Esophagus muscularis mucosa (tissue), 4 donors: ENCODE measurements around the gene PPFIA3. TPM values are rescaled to one million over a fixed set of nuclear protein-coding genes. Genes with fewer than 3 reads are reported as not detected.
A peak's percentile ranks its signal among the peaks of the same experiment; 100 is the strongest.

ENCODE experiments used
- DNase-seq: peaks from one replicate; pipeline ENCODE4 v3.0.0-alpha.2; 2017; ENCODE audit errors: extremely low spot score
- H3K27ac ChIP-seq, 4 donors: fragments of 200-600 bp; sonication (generic); replicated peaks in 1 of 4; 1 replicate in 3 of 4; 2 replicates in 1 of 4; pipeline ENCODE4 v1.5.1; 2016 to 2019; ENCODE audit warnings: mild to moderate bottlenecking in 1 of 4
- H3K27me3 ChIP-seq, 4 donors: fragments of 200-600 bp; sonication (generic); one replicate each; pipeline versions ENCODE4 v1.5.1 to v1.6.0; 2016 to 2019
- H3K36me3 ChIP-seq, 4 donors: fragments of 200-600 bp; sonication (generic); one replicate each; pipeline ENCODE4 v1.5.1; 2016 to 2019
- H3K4me1 ChIP-seq, 4 donors: fragments of 200-600 bp; sonication (generic); one replicate each; pipeline ENCODE4 v1.5.1; 2016 to 2019
- H3K4me3 ChIP-seq, 4 donors: fragments of 200-600 bp; sonication (generic); 1 replicate in 2 of 4; 2 replicates in 2 of 4; pipeline ENCODE4 v1.5.1; 2016 to 2019; ENCODE audit warnings: mild to moderate bottlenecking in 4 of 4, moderate library complexity in 1 of 4
- H3K9me3 ChIP-seq, 4 donors: fragments of 200-600 bp; sonication (generic); 1 replicate in 3 of 4; 2 replicates in 1 of 4; pipeline ENCODE4 v1.5.1; 2016 to 2019
- EP300 ChIP-seq: sonication (generic); formaldehyde crosslinking; IDR thresholded peaks from one replicate; pipeline ENCODE4 v1.6.1; 2017; ENCODE audit warnings: antibody characterized with exemption
- POLR2A ChIP-seq: fragments of 450-650 bp; IDR thresholded peaks from one replicate; pipeline ENCODE4 v1.6.1; 2017; ENCODE audit warnings: antibody characterized with exemption, moderate library complexity, mild to moderate bottlenecking, low read depth
- POLR2AphosphoS5 ChIP-seq, 2 donors: sonication (generic); formaldehyde crosslinking; IDR thresholded peaks; one replicate each; pipeline ENCODE4 v1.6.1; 2017; ENCODE audit warnings: antibody characterized with exemption in 2 of 2
- WGBS: methylation state at CpG from one replicate; pipeline ENCODE4 v1.1.5; 2018; 5-methylcytosine and 5-hydroxymethylcytosine counted together
- intact Hi-C: fragments of 100-400 bp; cut with DNase I; formaldehyde crosslinking; loops from one replicate; pipeline ENCODE4 v1.15.1; 2023
- total RNA-seq, 4 donors: library from RNA; depleted of rRNA; stranded (reverse); fragments of >200 nt; gene quantifications; one replicate each; pipeline versions ENCODE4 v1.1.0 to v1.2.1, GENCODE V29; 2016
- TF ChIP-seq, protein P1 (sequence below), 3 experiments: fragments of 200-600 bp in 2 of 3; fragments of 450-650 bp in 1 of 3; sonication (generic) in 2 of 3; IDR thresholded peaks; one replicate each; pipeline ENCODE4 v1.5.1; 2017 to 2019; ENCODE audit warnings: antibody characterized with exemption in 3 of 3, mild to moderate bottlenecking in 2 of 3, moderate library complexity in 1 of 3

Gene PPFIA3
- total RNA-seq, 4 donors from 2014 or later: 3.3 to 8.4 (median 5.3) TPM

DNA sequence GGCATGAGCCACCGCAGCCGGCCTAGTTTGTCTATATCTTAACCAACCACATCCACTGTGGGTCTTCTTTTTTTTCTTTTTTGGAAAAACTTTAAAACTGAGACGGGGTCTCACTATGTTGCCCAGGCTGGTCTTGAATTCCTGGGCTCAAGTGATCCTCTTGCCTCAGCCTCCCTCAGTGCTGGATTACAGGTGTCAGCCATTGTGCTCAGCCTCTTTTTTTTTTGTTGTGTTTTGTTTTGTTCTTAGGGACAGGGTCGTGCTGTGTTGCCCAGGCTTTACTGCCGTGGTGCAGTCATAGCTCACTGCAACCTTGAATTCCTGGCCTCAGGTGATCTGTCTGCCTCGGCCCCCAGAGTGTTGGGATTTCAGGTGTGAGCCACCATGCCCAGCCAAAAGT, 26.7 kb upstream of the PPFIA3 start:
- DNase-seq: no peak
- no peak overlapping the region for H3K4me3 ChIP-seq
- TF ChIP-seq, protein P1, sequence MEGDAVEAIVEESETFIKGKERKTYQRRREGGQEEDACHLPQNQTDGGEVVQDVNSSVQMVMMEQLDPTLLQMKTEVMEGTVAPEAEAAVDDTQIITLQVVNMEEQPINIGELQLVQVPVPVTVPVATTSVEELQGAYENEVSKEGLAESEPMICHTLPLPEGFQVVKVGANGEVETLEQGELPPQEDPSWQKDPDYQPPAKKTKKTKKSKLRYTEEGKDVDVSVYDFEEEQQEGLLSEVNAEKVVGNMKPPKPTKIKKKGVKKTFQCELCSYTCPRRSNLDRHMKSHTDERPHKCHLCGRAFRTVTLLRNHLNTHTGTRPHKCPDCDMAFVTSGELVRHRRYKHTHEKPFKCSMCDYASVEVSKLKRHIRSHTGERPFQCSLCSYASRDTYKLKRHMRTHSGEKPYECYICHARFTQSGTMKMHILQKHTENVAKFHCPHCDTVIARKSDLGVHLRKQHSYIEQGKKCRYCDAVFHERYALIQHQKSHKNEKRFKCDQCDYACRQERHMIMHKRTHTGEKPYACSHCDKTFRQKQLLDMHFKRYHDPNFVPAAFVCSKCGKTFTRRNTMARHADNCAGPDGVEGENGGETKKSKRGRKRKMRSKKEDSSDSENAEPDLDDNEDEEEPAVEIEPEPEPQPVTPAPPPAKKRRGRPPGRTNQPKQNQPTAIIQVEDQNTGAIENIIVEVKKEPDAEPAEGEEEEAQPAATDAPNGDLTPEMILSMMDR (IDR thresholded peaks at IDR 0.05): no peak
- TF ChIP-seq POLR2A: no peak
- TF ChIP-seq POLR2AphosphoS5 (IDR thresholded peaks at IDR 0.05): no peak
- TF ChIP-seq EP300: no peak
- H3K27me3 ChIP-seq: no peaks in the 10 kb centered on the region
- intact Hi-C loops: no loop called here
- H3K4me1 ChIP-seq: peaks cover 16 to 41% (median 29%) of the 10 kb centered on the region in 4 donors
- H3K9me3 ChIP-seq: no peaks in the 10 kb centered on the region
- WGBS: 92% methylated on average over 6 of the region's 6 CpGs
- H3K36me3 ChIP-seq: peaks cover 65 to 99% (median 91%) of the 10 kb centered on the region in 4 donors
- H3K27ac ChIP-seq: no peak overlapping the region

DNA sequence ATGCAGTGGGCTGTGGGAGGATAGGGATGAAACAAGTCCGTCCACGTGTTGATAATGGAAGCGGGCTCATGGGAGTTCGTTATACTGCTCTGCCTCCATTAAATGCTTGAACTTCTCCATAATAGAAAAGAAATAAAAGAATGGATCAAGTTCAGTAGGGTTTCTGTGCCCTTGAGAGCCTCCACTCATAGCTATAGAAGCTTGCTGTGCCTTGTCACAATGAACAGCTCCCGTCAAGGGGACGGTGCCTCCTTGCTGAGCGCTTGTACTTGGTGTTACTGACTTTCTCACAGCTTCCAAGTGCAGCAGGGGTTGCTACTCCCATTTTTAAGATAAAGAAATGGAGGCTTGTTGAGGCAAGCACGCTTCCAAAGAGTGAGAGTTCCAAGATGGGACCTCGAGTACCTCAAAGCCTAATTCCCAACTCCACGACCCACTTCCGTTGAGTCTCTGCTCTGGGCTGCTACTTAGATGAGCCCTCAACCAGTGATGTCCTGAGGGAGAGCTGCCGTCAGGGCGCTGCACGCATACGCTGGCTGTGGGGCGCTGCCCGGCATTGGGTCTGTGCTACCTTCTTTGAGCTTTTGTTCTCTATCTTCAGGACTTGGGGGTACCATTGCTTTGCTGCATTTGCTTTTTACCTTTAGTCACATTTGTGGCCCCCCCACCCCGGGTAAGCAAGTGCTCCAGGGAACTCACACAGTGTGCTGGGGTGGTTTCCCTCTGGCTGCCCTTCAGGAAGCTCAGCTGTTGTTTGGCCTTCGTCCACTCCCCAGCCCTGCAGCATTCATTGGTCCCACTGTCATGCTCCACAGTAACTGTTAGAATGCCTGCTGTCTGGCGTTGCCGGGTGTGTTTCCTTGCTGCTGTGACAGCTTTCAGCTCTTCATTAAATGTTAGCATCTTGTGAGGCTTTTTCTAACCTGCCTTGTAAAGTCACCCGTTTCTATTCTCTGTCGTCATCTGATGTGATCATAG, 24.6 kb upstream of the PPFIA3 start:
- Histone ChIP-seq H3K4me1 (peaks cover 14 to 38% (median 29%) of the 10 kb centered on the region in 4 donors), H3K4me3 (no peak overlapping the region), H3K9me3 (no peaks in the 10 kb centered on the region), H3K36me3 (peaks cover 71 to 99% (median 97%) of the 10 kb centered on the region in 4 donors), H3K27ac (no peak overlapping the region), H3K27me3 (no peaks in the 10 kb centered on the region)
- no peak for DNase-seq
- 70% methylated on average over 23 of the region's 23 CpGs for WGBS
- intact Hi-C loops: loop anchor here (5.0 kb wide), 2 partner anchors 53 to 103 kb away; no protein-coding TSS in a partner anchor
- no peak for TF ChIP-seq EP300
- TF ChIP-seq POLR2A: no peak
- TF ChIP-seq, protein P1 (IDR thresholded peaks at IDR 0.05): no peak
- no peak for TF ChIP-seq POLR2AphosphoS5 (IDR thresholded peaks at IDR 0.05)

DNA sequence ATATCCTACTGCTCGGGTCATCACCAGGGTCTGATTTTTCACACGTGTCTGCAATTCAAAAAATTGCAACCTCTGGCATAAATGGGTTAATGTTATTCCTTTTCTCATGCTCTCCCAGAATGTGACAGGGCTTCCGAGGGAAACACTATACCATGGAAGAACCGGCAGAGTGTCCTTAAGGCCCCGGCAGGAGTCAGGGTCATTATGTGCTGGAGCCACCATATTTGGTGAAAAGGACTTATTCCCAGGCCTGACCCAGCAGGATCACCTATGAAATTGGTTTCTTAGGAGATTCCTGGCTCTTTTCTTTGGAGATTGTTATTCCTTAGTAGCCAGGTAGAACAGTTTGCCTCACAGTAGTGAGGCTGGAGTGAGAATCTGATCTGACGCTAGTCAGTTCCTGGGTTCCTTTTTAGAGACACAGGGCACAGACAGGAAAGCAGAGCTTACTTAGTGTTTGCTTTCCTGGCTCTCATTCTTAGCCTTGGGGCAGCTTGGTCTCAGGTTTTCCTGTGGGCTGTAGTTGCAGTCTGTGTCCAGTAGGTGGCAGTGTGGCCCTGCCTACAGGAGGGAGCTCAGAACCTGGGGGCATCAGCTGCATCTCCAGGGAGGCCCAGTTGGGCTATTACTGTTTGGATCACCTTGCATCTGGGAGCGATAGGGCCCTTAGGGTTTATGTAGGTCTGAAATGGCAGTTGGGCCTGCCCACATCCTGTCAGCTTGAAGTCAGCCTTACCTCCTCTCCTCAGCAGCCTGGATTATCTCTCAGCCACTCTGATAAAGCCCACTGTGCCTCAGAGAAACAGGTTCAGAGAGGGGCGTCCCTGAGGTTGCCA, 21.7 kb upstream of the PPFIA3 start:
- Histone ChIP-seq H3K27me3 (no peaks in the 10 kb centered on the region), H3K9me3 (no peaks in the 10 kb centered on the region), H3K27ac (peak overlapping the region in 1 of 4 donors; percentile 38), H3K4me3 (no peak overlapping the region), H3K4me1 (peaks cover 14 to 33% (median 29%) of the 10 kb centered on the region in 4 donors), H3K36me3 (peaks cover 65 to 99% (median 97%) of the 10 kb centered on the region in 4 donors)
- DNase-seq: no peak
- 46% methylated on average over 8 of the region's 8 CpGs for WGBS
- no peak for TF ChIP-seq EP300
- TF ChIP-seq POLR2AphosphoS5 (IDR thresholded peaks at IDR 0.05): peak in 1 of 2 donors; percentile 40
- TF ChIP-seq, protein P1 (IDR thresholded peaks at IDR 0.05): peak in 2 of 3 experiments; percentile 98 to 99
- no peak for TF ChIP-seq POLR2A
- intact Hi-C loops: loop anchor here (5.0 kb wide), 2 partner anchors 50 to 100 kb away; no protein-coding TSS in a partner anchor

DNA sequence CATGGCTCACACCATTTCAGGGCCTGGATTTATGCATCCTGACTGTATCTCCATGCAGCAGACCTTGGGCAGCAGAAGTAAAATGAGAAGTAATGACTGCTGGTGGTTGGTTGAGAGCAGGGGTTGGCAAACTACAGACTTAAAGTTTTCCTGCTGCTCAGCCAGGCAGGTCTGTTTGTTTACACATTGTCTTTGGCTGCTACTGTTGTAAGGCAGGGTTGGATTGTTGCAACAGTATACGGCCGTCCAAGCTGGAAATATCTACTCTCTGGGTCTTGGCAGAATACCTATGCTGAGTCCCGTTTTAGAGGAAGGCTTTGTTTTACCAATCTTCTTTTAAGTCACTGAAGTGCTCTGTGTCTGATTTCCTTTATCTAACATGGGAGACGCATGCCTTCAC, 20.5 kb upstream of the PPFIA3 start:
- TF ChIP-seq POLR2A (no peak), EP300 (no peak), POLR2AphosphoS5 (IDR thresholded peaks at IDR 0.05) (no peak)
- TF ChIP-seq, protein P1 (IDR thresholded peaks at IDR 0.05): no peak
- Histone ChIP-seq H3K36me3 (peaks cover 65 to 100% (median 98%) of the 10 kb centered on the region in 4 donors), H3K9me3 (no peaks in the 10 kb centered on the region), H3K4me1 (peaks cover 14 to 36% (median 30%) of the 10 kb centered on the region in 4 donors), H3K27ac (no peak overlapping the region), H3K4me3 (no peak overlapping the region), H3K27me3 (no peaks in the 10 kb centered on the region)
- intact Hi-C loops: loop anchor here (5.0 kb wide), 2 partner anchors 49 to 99 kb away; no protein-coding TSS in a partner anchor
- DNase-seq: no peak
- WGBS: 71% methylated on average over 4 of the region's 4 CpGs
